K562 (cell line): ENCODE data around the gene OSBPL7. TPM values are rescaled to one million over a fixed set of nuclear protein-coding genes. Genes with fewer than 3 reads are reported as not detected.

Source experiments
- ATAC-seq: fragments of 200-7000 bp; cut with Tn5 transposase; 3 replicates; pipeline ENCODE4 v1.9.1; 2020; ENCODE audit warnings: moderate library complexity
- BruUV-seq: library from RNA; stranded (reverse); fragments of 400-500 nt; replicated peaks from 2 replicates; lab custom pipeline; 2021; lab: Mats Ljungman, UMichigan
- CTCF ChIA-PET: fragments of 300-600 bp; formaldehyde crosslinking; extraction: SDS; loops from one replicate; lab custom pipeline; 2021; ENCODE audit warnings: low intra/inter-chr PET ratio; lab: Yijun Ruan, JAX
- POLR2A ChIA-PET: fragments of 300-600, 350-650 bp; sonication (Branson Sonifier 250); formaldehyde crosslinking; extraction: SDS; loops from one replicate; lab custom pipeline; 2021; ENCODE audit warnings: antibody characterized with exemption, inconsistent platforms; lab: Yijun Ruan, JAX
- DNase-seq, 4 experiments: peaks; one replicate each; pipeline versions ENCODE4 v3.0.0 to v3.0.0-alpha.2; 2011 to 2018; ENCODE audit warnings: low spot score in 3 of 4, mixed read lengths in 3 of 4; ENCODE audit errors: extremely low read depth in 1 of 4
- FAIRE-seq: peaks from 2 replicates; lab custom pipeline; 2011; peaks lifted over from hg19 to GRCh38; lab: Jason Lieb, UNC
- H2AFZ ChIP-seq: 2 replicates; pipeline ENCODE4 v1.6.0; 2011; ENCODE audit warnings: low read depth, low read length, control low read depth, inconsistent platforms
- H3K27ac ChIP-seq: fragments of 200-600 bp; 3 replicates; pipeline ENCODE4 v1.8.0; 2011; ENCODE audit warnings: low read depth, mild to moderate bottlenecking, control low read depth, inconsistent platforms, low read length, moderate library complexity, mixed read lengths; ENCODE audit errors: extremely low read depth
- H3K27me3 ChIP-seq, 2 experiments: fragments of 300-600 bp in 1 of 2; 2 replicates in 1 of 2; 3 replicates in 1 of 2; pipeline versions ENCODE4 v1.6.0 to v1.8.0; 2011; ENCODE audit warnings: inconsistent platforms in 2 of 2, low read length in 2 of 2, mild to moderate bottlenecking in 1 of 2, mixed read lengths in 1 of 2, moderate library complexity in 1 of 2; ENCODE audit not compliant: control insufficient read depth in 2 of 2, insufficient read depth in 2 of 2
- H3K36me3 ChIP-seq: fragments of 300-600 bp; 3 replicates; pipeline ENCODE4 v1.8.0; 2011; ENCODE audit warnings: mild to moderate bottlenecking, low read length, inconsistent platforms; ENCODE audit not compliant: control insufficient read depth, insufficient read depth
- H3K4me1 ChIP-seq, 2 experiments: fragments of 200-600 bp in 1 of 2; replicated peaks in 1 of 2; 2 replicates in 1 of 2; 3 replicates in 1 of 2; pipeline versions ENCODE4 v1.5.1 to v1.8.0; 2011; ENCODE audit warnings: inconsistent platforms in 2 of 2, low read length in 2 of 2, mild to moderate bottlenecking in 1 of 2, mixed read lengths in 1 of 2, moderate library complexity in 1 of 2; ENCODE audit not compliant: control insufficient read depth in 2 of 2, insufficient read depth in 2 of 2
- H3K4me2 ChIP-seq: 2 replicates; pipeline ENCODE4 v1.6.1; 2011; ENCODE audit warnings: low read length, control low read depth, inconsistent platforms, mixed read lengths; ENCODE audit not compliant: insufficient read depth
- H3K4me3 ChIP-seq: fragments of 200-600 bp; sonication (generic), shearing (Covaris generic); 2 replicates; pipeline ENCODE4 v1.5.1; 2016; ENCODE audit warnings: control low read depth, inconsistent platforms
- H3K79me2 ChIP-seq: fragments of 200-600 bp; 3 replicates; pipeline ENCODE4 v1.8.0; 2011; ENCODE audit warnings: low read length, inconsistent platforms; ENCODE audit not compliant: control insufficient read depth, insufficient read depth
- H3K9ac ChIP-seq, 2 experiments: 2 replicates each; pipeline versions ENCODE4 v1.6.0 to v1.6.1; 2011; ENCODE audit warnings: low read depth in 2 of 2, low read length in 2 of 2, control low read depth in 1 of 2, inconsistent platforms in 1 of 2, mild to moderate bottlenecking in 1 of 2, mixed read lengths in 1 of 2; ENCODE audit not compliant: insufficient read depth in 1 of 2
- H3K9me1 ChIP-seq: one replicate; pipeline ENCODE4 v1.6.0; 2011; ENCODE audit warnings: inconsistent platforms, mild to moderate bottlenecking, low read length, moderate library complexity; ENCODE audit not compliant: control insufficient read depth, insufficient read depth
- H3K9me3 ChIP-seq: replicated peaks from 2 replicates; pipeline ENCODE4 v1.5.1; 2011; ENCODE audit warnings: low read depth, low read length, inconsistent platforms; ENCODE audit not compliant: control insufficient read depth, insufficient read depth
- H4K20me1 ChIP-seq: replicated peaks from 2 replicates; pipeline ENCODE4 v1.6.1; 2011; ENCODE audit warnings: low read length, inconsistent platforms, mixed read lengths; ENCODE audit not compliant: control insufficient read depth, insufficient read depth
- DDX20 ChIP-seq: fragments of 450-650 bp; IDR thresholded peaks from 2 replicates; pipeline ENCODE4 v1.6.1; 2016; ENCODE audit warnings: missing genetic modification characterization, low read depth, mild to moderate bottlenecking, missing compliant biosample characterization, moderate library complexity
- HBP1 ChIP-seq: fragments of 450-650 bp; formaldehyde crosslinking; IDR thresholded peaks from 2 replicates; pipeline ENCODE4 v1.4.0; 2022; ENCODE audit warnings: missing genetic modification characterization
- ID3 ChIP-seq, 2 experiments: fragments of 250-450 bp in 1 of 2; fragments of 450-650 bp in 1 of 2; sonication (Bioruptor Pico) in 1 of 2; IDR thresholded peaks; 2 replicates each; pipeline versions ENCODE4 v1.6.1 to v1.8.0; 2016 to 2021; ENCODE audit warnings: mild to moderate bottlenecking in 2 of 2, moderate library complexity in 2 of 2, missing compliant biosample characterization in 1 of 2, missing genetic modification characterization in 1 of 2
- JUND ChIP-seq, 2 experiments: IDR thresholded peaks; 2 replicates in 1 of 2; 3 replicates in 1 of 2; pipeline ENCODE4 v1.6.1; 2011; ENCODE audit warnings: borderline replicate concordance in 2 of 2, low read depth in 2 of 2, low read length in 2 of 2, improper control_type of control experiment in 1 of 2, missing biosample characterization in 1 of 2, missing genetic modification characterization in 1 of 2, missing genetic modification reagents in 1 of 2
- ZBTB34 ChIP-seq: fragments of 250-450 bp; sonication (Bioruptor Pico); IDR thresholded peaks from 2 replicates; pipeline ENCODE4 v1.8.0; 2021; ENCODE audit warnings: mild to moderate bottlenecking, moderate library complexity
- WGBS: fragments of 100-300 bp; shearing (Covaris generic); methylation state at CpG from one replicate; pipeline ENCODE4 v1.1.6; 2016; ENCODE audit warnings: low coverage, mixed read lengths; ENCODE audit not compliant: insufficient coverage; ENCODE audit errors: missing lambda C conversion rate; 5-methylcytosine and 5-hydroxymethylcytosine counted together
- in situ Hi-C: fragments of 300-500 bp; cut with MboI; formaldehyde crosslinking; loops from 4 replicates; pipeline ENCODE4 v1.15.0; 2018; ENCODE audit warnings: inconsistent platforms, mixed read lengths
- intact Hi-C: fragments of 100-400 bp; cut with micrococcal nuclease; formaldehyde crosslinking; loops from 2 replicates; pipeline ENCODE4 v1.14.2; 2022
- polyA plus RNA-seq, 8 experiments: library from polyadenylated mRNA; depleted of rRNA in 4 of 8; stranded (reverse) in 5 of 8; unstranded in 3 of 8; fragments of >200 nt; fragmentation: Nextera tagmentation in 2 of 8; fragmentation: Illumina TruSeq in 1 of 8; extraction: Ambion mirVana in 2 of 8; extraction: Trizol in 1 of 8; gene quantifications; 2 replicates each; pipeline versions ENCODE4 v1.2.1 to v1.2.3, GENCODE V29; 2011 to 2014; ENCODE audit warnings: inconsistent platforms in 1 of 8, missing spikeins in 1 of 8
- total RNA-seq, 7 experiments: library from RNA; depleted of rRNA in 6 of 7; stranded (reverse); fragments of >200 nt in 6 of 7; fragmentation: Illumina TruSeq in 2 of 7; extraction: Trizol in 2 of 7; gene quantifications; 2 replicates each; pipeline versions ENCODE4 v1.2.1 to v1.2.3, GENCODE V29; 2011 to 2021; ENCODE audit warnings: low replicate concordance in 1 of 7
- TF ChIP-seq, protein P1 (sequence below), 2 experiments: fragments of 450-650 bp in 1 of 2; sonication (generic) in 1 of 2; formaldehyde crosslinking; conservative IDR thresholded peaks; 2 replicates each; pipeline versions ENCODE4 v1.4.0 to v1.8.1; 2020 to 2022; ENCODE audit warnings: mild to moderate bottlenecking in 1 of 2, missing genetic modification reagents in 1 of 2
- TF ChIP-seq, protein P2 (sequence below), 2 experiments: fragments of 200-800 bp in 1 of 2; sonication (Bioruptor generic) in 1 of 2; sonication (generic) in 1 of 2; formaldehyde crosslinking in 1 of 2; IDR thresholded peaks in 1 of 2; conservative IDR thresholded peaks in 1 of 2; 2 replicates each; pipeline versions ENCODE4 v1.5.0 to v1.6.1; 2016 to 2020; ENCODE audit warnings: missing compliant biosample characterization in 1 of 2, missing genetic modification characterization in 1 of 2, missing genetic modification reagents in 1 of 2

The OSBPL7 gene
- total and polyA plus RNA-seq, 9 of the 15 experiments (the other 6 are each of a cell fraction or from before 2014, with no cell fraction given), result 0.32 to 11.9 (median 5.8) TPM

DNA sequence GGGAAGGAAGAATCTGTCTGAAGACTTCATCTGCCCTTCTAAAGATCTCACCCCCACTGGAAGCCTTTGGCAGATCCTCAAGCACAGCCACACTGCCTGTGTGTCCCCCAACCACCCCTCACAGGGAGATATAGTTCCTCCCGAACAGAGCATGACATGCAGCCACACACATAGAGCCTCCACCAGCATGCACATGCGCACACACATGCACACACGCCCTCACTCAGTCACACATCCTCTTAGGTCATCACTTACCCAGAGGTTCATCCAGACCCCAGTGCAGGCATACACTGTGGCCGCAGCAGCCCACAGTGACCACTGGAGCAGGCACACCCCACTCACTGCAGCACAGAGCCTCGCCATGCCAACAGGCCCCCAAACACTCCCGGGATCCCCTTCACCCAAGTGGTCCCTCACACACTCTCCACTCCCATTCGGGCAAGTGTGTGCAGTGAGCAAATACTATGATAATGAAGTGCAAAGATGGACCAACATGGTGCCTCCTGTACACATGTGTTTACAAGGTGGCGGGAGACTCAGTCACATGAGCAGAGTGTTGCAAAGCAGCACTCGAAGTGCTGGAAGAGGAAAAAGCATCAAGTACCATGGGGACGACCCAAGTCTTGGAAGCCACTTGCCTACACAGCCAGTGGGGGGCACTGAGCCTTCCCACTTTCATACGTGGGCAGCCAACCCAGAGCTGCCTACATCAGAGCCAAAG lies 46.4 kb upstream of the OSBPL7 start (continued):
- TF ChIP-seq, protein P1, sequence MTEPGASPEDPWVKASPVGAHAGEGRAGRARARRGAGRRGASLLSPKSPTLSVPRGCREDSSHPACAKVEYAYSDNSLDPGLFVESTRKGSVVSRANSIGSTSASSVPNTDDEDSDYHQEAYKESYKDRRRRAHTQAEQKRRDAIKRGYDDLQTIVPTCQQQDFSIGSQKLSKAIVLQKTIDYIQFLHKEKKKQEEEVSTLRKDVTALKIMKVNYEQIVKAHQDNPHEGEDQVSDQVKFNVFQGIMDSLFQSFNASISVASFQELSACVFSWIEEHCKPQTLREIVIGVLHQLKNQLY (CRISPR knock-in tag; conservative IDR thresholded peaks at IDR 0.05), result no peak
- TF ChIP-seq, protein P2, sequence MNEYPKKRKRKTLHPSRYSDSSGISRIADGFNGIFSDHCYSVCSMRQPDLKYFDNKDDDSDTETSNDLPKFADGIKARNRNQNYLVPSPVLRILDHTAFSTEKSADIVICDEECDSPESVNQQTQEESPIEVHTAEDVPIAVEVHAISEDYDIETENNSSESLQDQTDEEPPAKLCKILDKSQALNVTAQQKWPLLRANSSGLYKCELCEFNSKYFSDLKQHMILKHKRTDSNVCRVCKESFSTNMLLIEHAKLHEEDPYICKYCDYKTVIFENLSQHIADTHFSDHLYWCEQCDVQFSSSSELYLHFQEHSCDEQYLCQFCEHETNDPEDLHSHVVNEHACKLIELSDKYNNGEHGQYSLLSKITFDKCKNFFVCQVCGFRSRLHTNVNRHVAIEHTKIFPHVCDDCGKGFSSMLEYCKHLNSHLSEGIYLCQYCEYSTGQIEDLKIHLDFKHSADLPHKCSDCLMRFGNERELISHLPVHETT (CRISPR knock-in tag; conservative IDR thresholded peaks at IDR 0.05 in 1 of 2, IDR thresholded peaks at IDR 0.05 in 1 of 2), result 0 out of 4 replicates have a peak, but pooled peaks of 1 of the 2 experiments have one; percentile 31
- TF ChIP-seq ID3 (CRISPR knock-in tag; IDR thresholded peaks at IDR 0.05), result no peak
- 0 out of 2 replicates have a peak, but pooled peaks have one; percentile 11 for TF ChIP-seq ID3 (tag; IDR thresholded peaks at IDR 0.05)

GRCh38 chr17:47866941-47867340 lies 45.3 kb upstream of the OSBPL7 start:
- Histone ChIP-seq H3K4me2 (peak overlapping the region; percentile 80), H3K79me2 (no peaks in the 10 kb centered on the region), H3K9me3 (no peaks in the 10 kb centered on the region), H3K27ac (peak overlapping the region; percentile 70), H3K9me1 (no peaks in the 10 kb centered on the region), H3K4me3 (no peak overlapping the region), H3K9ac (peak overlapping the region; percentile 55 to 76; a peak in 3 of 4 replicates), H3K36me3 (no peaks in the 10 kb centered on the region), H4K20me1 (no peaks in the 10 kb centered on the region), H2AFZ (peak overlapping the region; percentile 75), H3K27me3 (no peaks in the 10 kb centered on the region), H3K4me1 (peaks cover 48 to 54% of the 10 kb centered on the region in 2 experiments)
- DNase-seq, result peak; percentile 99
- CTCF ChIA-PET, result no interaction called here
- ATAC-seq, result peak; percentile 87
- POLR2A ChIA-PET, result interaction anchor here (0.6 to 1.5 kb wide), 8 partner anchors 9 to 74 kb away, joined by 3 to 8 read pairs (median 3); partner anchors contain the start of genes PNPO, SP2 and SP6
- 1% methylated on average over 20 of the region's 20 CpGs for WGBS
- peak; percentile 99 for FAIRE-seq
- no TSS peak for BruUV-seq
- intact Hi-C loops, result no loop called here
- in situ Hi-C loops, result no loop called here
- no peak for TF ChIP-seq DDX20 (tag)
- TF ChIP-seq JUND (IDR thresholded peaks at IDR 0.05; ENCODE audit: borderline replicate concordance, low read depth, low read length), result peak; percentile 97
- peak; percentile 99; the same call in 2 of the 3 replicates for TF ChIP-seq JUND (tag; IDR thresholded peaks at IDR 0.05; ENCODE audit: borderline replicate concordance, low read depth, low read length)
- no peak for TF ChIP-seq HBP1
- TF ChIP-seq ZBTB34 (CRISPR knock-in tag), result no peak
